Esophagus muscularis mucosa (tissue), 4 donors: ENCODE measurements around the gene PHLDA2.
A peak's percentile ranks its signal among the peaks of the same experiment; 100 is the strongest.

Source experiments
- EP300 ChIP-seq: sonication (generic); formaldehyde crosslinking; IDR thresholded peaks from one replicate; pipeline ENCODE4 v1.6.1; 2017; ENCODE audit warnings: antibody characterized with exemption
- POLR2A ChIP-seq: fragments of 450-650 bp; IDR thresholded peaks from one replicate; pipeline ENCODE4 v1.6.1; 2017; ENCODE audit warnings: antibody characterized with exemption, moderate library complexity, mild to moderate bottlenecking, low read depth
- POLR2AphosphoS5 ChIP-seq, 2 donors: sonication (generic); formaldehyde crosslinking; IDR thresholded peaks; one replicate each; pipeline ENCODE4 v1.6.1; 2017; ENCODE audit warnings: antibody characterized with exemption in 2 of 2
- TF ChIP-seq, protein P1 (sequence below), 3 experiments: fragments of 200-600 bp in 2 of 3; fragments of 450-650 bp in 1 of 3; sonication (generic) in 2 of 3; IDR thresholded peaks; one replicate each; pipeline ENCODE4 v1.5.1; 2017 to 2019; ENCODE audit warnings: antibody characterized with exemption in 3 of 3, mild to moderate bottlenecking in 2 of 3, moderate library complexity in 1 of 3

GRCh38 chr11:2975594-2975993 lies 46.4 kb upstream of the PHLDA2 start:
- TF ChIP-seq, protein P1, sequence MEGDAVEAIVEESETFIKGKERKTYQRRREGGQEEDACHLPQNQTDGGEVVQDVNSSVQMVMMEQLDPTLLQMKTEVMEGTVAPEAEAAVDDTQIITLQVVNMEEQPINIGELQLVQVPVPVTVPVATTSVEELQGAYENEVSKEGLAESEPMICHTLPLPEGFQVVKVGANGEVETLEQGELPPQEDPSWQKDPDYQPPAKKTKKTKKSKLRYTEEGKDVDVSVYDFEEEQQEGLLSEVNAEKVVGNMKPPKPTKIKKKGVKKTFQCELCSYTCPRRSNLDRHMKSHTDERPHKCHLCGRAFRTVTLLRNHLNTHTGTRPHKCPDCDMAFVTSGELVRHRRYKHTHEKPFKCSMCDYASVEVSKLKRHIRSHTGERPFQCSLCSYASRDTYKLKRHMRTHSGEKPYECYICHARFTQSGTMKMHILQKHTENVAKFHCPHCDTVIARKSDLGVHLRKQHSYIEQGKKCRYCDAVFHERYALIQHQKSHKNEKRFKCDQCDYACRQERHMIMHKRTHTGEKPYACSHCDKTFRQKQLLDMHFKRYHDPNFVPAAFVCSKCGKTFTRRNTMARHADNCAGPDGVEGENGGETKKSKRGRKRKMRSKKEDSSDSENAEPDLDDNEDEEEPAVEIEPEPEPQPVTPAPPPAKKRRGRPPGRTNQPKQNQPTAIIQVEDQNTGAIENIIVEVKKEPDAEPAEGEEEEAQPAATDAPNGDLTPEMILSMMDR (IDR thresholded peaks at IDR 0.05), result peak; percentile 16 to 40 (median 37)
- no peak for TF ChIP-seq POLR2AphosphoS5 (IDR thresholded peaks at IDR 0.05)
- no peak for TF ChIP-seq EP300
- TF ChIP-seq POLR2A, result no peak
